Gastroesophageal sphincter (tissue), 4 donors: Measurements from ENCODE around the gene ARFRP1. TPM values are rescaled to one million over a fixed set of nuclear protein-coding genes. Genes with fewer than 3 reads are reported as not detected.

Experiments used
- ATAC-seq: fragments of 150-250 bp; one replicate; pipeline ENCODE4 v1.9.1; 2016; ENCODE audit warnings: mild to moderate bottlenecking, moderate library complexity
- H3K27ac ChIP-seq, 4 donors: fragments of 200-600 bp; sonication (generic) in 3 of 4; 1 replicate in 3 of 4; 2 replicates in 1 of 4; pipeline ENCODE4 v1.5.1; 2016 to 2019
- H3K27me3 ChIP-seq: fragments of 200-600 bp; sonication (generic); one replicate; pipeline ENCODE4 v1.5.1; 2019
- H3K36me3 ChIP-seq, 2 donors: fragments of 200-600 bp; sonication (generic); one replicate each; pipeline ENCODE4 v1.5.1; 2019; ENCODE audit warnings: control low read depth in 1 of 2
- H3K4me1 ChIP-seq, 3 donors: fragments of 200-600 bp; sonication (generic); 1 replicate in 2 of 3; 2 replicates in 1 of 3; pipeline ENCODE4 v1.5.1; 2016 to 2019; ENCODE audit warnings: control low read depth in 2 of 3
- H3K4me3 ChIP-seq, 2 donors: fragments of 200-600 bp; sonication (generic); one replicate each; pipeline ENCODE4 v1.5.1; 2019; ENCODE audit warnings: mild to moderate bottlenecking in 1 of 2, moderate library complexity in 1 of 2
- H3K9me3 ChIP-seq, 3 donors: fragments of 200-600 bp; sonication (generic); one replicate each; pipeline ENCODE4 v1.5.1; 2017 to 2019; ENCODE audit warnings: control low read depth in 2 of 3
- CTCF ChIP-seq, 4 experiments: fragments of 200-600 bp in 2 of 4; fragments of 450-650 bp in 2 of 4; sonication (generic) in 1 of 4; IDR thresholded peaks; one replicate each; pipeline ENCODE4 v1.5.1; 2017 to 2019; ENCODE audit warnings: antibody characterized with exemption in 4 of 4, mild to moderate bottlenecking in 2 of 4, moderate library complexity in 2 of 4
- EP300 ChIP-seq: sonication (generic); formaldehyde crosslinking; IDR thresholded peaks from one replicate; pipeline ENCODE4 v1.6.1; 2017; ENCODE audit warnings: antibody characterized with exemption, mild to moderate bottlenecking
- POLR2A ChIP-seq, 2 donors: fragments of 450-650 bp; IDR thresholded peaks; one replicate each; pipeline ENCODE4 v1.6.1; 2017; ENCODE audit warnings: antibody characterized with exemption in 2 of 2, mild to moderate bottlenecking in 2 of 2, moderate library complexity in 1 of 2
- POLR2AphosphoS5 ChIP-seq: sonication (generic); formaldehyde crosslinking; IDR thresholded peaks from one replicate; pipeline ENCODE4 v1.6.1; 2017; ENCODE audit warnings: antibody characterized with exemption
- WGBS, 2 donors: methylation state at CpG; one replicate each; pipeline ENCODE4 v1.1.5; 2018; ENCODE audit warnings: low coverage in 1 of 2; 5-methylcytosine and 5-hydroxymethylcytosine counted together
- total RNA-seq, 4 donors: library from RNA; depleted of rRNA; stranded (reverse); fragments of >200 nt; gene quantifications; one replicate each; pipeline ENCODE4 v1.1.0, GENCODE V29; 2016

Gene ARFRP1
- total RNA-seq, 4 donors from 2014 or later: 38.9 to 56.4 (median 49.0) TPM

GRCh38 chr20:63753381-63753780, 45.6 kb upstream of the ARFRP1 start:
- WGBS, 2 donors: no CpG with 5 or more reads among the region's 13 CpGs
- peak in 1 of 2 donors; percentile 3 for TF ChIP-seq POLR2A (IDR thresholded peaks at IDR 0.05)
- no peak for TF ChIP-seq POLR2AphosphoS5
- H3K27me3 ChIP-seq: no peaks in the 10 kb centered on the region
- ATAC-seq: no peak
- no peaks in the 10 kb centered on the region for H3K4me1 ChIP-seq
- H3K27ac ChIP-seq: no peak overlapping the region
- peaks cover 0 to 20% of the 10 kb centered on the region in 2 donors for H3K36me3 ChIP-seq
- H3K4me3 ChIP-seq: no peak overlapping the region
- H3K9me3 ChIP-seq: no peaks in the 10 kb centered on the region

GRCh38 chr20:63752411-63753101, 44.8 kb upstream of the ARFRP1 start:
- Histone ChIP-seq H3K9me3 (no peaks in the 10 kb centered on the region), H3K4me1 (no peaks in the 10 kb centered on the region), H3K27ac (no peak overlapping the region), H3K36me3 (peaks cover 0 to 20% of the 10 kb centered on the region in 2 donors), H3K27me3 (no peaks in the 10 kb centered on the region), H3K4me3 (no peak overlapping the region)
- 94% methylated on average over 9 of the region's 50 CpGs; no CpG with 5 or more reads in 1 of the 2 donors for WGBS, 2 donors
- no peak for TF ChIP-seq CTCF (IDR thresholded peaks at IDR 0.05)
- TF ChIP-seq EP300: no peak
- no peak for TF ChIP-seq POLR2A (IDR thresholded peaks at IDR 0.05)
- TF ChIP-seq POLR2AphosphoS5: no peak
- ATAC-seq: no peak

- TF ChIP-seq CTCF (IDR thresholded peaks at IDR 0.05) (no peak), EP300 (no peak), POLR2A (IDR thresholded peaks at IDR 0.05) (no peak)
- Histone ChIP-seq H3K27ac (no peak overlapping the region), H3K4me3 (no peak overlapping the region), H3K4me1 (no peaks in the 10 kb centered on the region), H3K27me3 (no peaks in the 10 kb centered on the region), H3K36me3 (peaks cover 0 to 23% of the 10 kb centered on the region in 2 donors), H3K9me3 (no peaks in the 10 kb centered on the region)
- WGBS, 2 donors: 90 to 100% methylated on average over 3 to 9 of the region's 45 CpGs
- no peak for ATAC-seq
These were observed 43.9 kb upstream of the ARFRP1 start for GRCh38 chr20:63751471-63752271.

GRCh38 chr20:63750807-63751470, 43.2 kb upstream of the ARFRP1 start:
- Histone ChIP-seq H3K27ac (no peak overlapping the region), H3K9me3 (no peaks in the 10 kb centered on the region), H3K4me1 (no peaks in the 10 kb centered on the region), H3K4me3 (no peak overlapping the region), H3K36me3 (peaks cover 0 to 30% of the 10 kb centered on the region in 2 donors), H3K27me3 (no peaks in the 10 kb centered on the region)
- no peak for ATAC-seq
- 65 to 75% methylated on average over 15 to 16 of the region's 26 CpGs for WGBS, 2 donors
- TF ChIP-seq POLR2AphosphoS5: no peak
- TF ChIP-seq CTCF (IDR thresholded peaks at IDR 0.05): no peak
- no peak for TF ChIP-seq EP300
- no peak for TF ChIP-seq POLR2A (IDR thresholded peaks at IDR 0.05)
